ENCODE results near the gene NACC2. TPM values are rescaled to one million over a fixed set of nuclear protein-coding genes. Genes with fewer than 3 reads are reported as not detected.

Gene NACC2
- total and polyA plus RNA-seq, 2 experiments from 2014 or later, result 3.8 to 20.8 TPM

DNA sequence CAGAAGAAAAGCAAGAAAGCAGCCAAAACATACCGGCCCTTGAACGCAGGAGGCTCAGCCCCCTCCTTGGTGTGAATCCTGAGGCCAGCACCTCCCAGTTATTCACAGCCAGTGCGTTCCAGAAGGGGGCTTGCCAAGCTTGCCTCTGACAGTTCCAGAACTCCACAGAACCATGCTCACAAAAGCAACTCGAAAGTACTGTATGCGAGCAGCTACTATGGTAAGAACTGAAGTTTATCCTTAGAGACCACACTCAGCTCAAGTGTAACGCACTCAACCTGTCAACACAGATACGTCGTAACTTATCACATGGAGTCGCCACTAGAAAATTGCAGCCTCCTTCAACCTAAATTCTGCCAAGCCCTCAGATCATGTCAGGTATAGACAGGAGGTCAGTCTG is 135.3 kb downstream of the NACC2 start:
- no peak for DNase-seq (ENCODE audit: low spot score)
- peak overlapping the region; percentile 97 for H3K4me3 ChIP-seq
- Mint-ChIP-seq H3K4me3 (peak overlapping the region; percentile 86), H3K27me3 (ENCODE audit: insufficient read depth, low read depth, poor library complexity) (peaks cover 12% of the 10 kb centered on the region), H3K9me3 (no peaks in the 10 kb centered on the region), H3K4me1 (peaks cover 22% of the 10 kb centered on the region), H3K36me3 (ENCODE audit: low read depth) (peaks cover under 1% of the 10 kb centered on the region; the same call in 1 of the 3 replicates), H3K27ac (no peak overlapping the region)
- H3K27ac ChIP-seq (ENCODE audit: low read depth), result no peak overlapping the region
- no peaks in the 10 kb centered on the region for H3K27me3 ChIP-seq (ENCODE audit: insufficient read depth)
- H3K4me1 ChIP-seq (ENCODE audit: insufficient read depth), result peaks cover 7% of the 10 kb centered on the region; the same call in 1 of the 2 replicates
- no peak for ATAC-seq
- no peaks in the 10 kb centered on the region; the same call in 1 of the 2 replicates for H3K36me3 ChIP-seq (ENCODE audit: insufficient read depth)
- H3K79me2 ChIP-seq (replicated peaks; ENCODE audit: insufficient read depth), result peaks cover 54% of the 10 kb centered on the region
- H4K20me1 ChIP-seq (replicated peaks; ENCODE audit: insufficient read depth), result peaks cover 18% of the 10 kb centered on the region
- 0 out of 2 replicates have a peak, but pooled peaks cover 9% of the 10 kb centered on the region for H3F3A ChIP-seq (replicated peaks; ENCODE audit: low read depth)
- TF ChIP-seq ETS1 (IDR thresholded peaks at IDR 0.05) (no peak), REST (IDR thresholded peaks at IDR 0.05; ENCODE audit: unreplicated experiment) (no peak), CREB1 (CRISPR knock-in tag; IDR thresholded peaks at IDR 0.05; ENCODE audit: low read depth) (no peak), ZNF331 (CRISPR knock-in tag; IDR thresholded peaks at IDR 0.05; ENCODE audit: low read depth) (no peak), NANOG (IDR thresholded peaks at IDR 0.05; ENCODE audit: borderline replicate concordance) (no peak), ZNF114 (CRISPR knock-in tag; IDR thresholded peaks at IDR 0.05) (no peak), ZNF462 (CRISPR knock-in tag; IDR thresholded peaks at IDR 0.05) (no peak), EZH2phosphoT487 (IDR thresholded peaks at IDR 0.05; ENCODE audit: unreplicated experiment) (no peak), EZH2 (IDR thresholded peaks at IDR 0.05; ENCODE audit: low read depth, unreplicated experiment) (no peak), POLR2AphosphoS5 (IDR thresholded peaks at IDR 0.05; ENCODE audit: low read depth) (no peak), STAT1 (IDR thresholded peaks at IDR 0.05; ENCODE audit: unreplicated experiment) (no peak), JUNB (IDR thresholded peaks at IDR 0.05; ENCODE audit: unreplicated experiment) (no peak)
- TF ChIP-seq, protein P1, sequence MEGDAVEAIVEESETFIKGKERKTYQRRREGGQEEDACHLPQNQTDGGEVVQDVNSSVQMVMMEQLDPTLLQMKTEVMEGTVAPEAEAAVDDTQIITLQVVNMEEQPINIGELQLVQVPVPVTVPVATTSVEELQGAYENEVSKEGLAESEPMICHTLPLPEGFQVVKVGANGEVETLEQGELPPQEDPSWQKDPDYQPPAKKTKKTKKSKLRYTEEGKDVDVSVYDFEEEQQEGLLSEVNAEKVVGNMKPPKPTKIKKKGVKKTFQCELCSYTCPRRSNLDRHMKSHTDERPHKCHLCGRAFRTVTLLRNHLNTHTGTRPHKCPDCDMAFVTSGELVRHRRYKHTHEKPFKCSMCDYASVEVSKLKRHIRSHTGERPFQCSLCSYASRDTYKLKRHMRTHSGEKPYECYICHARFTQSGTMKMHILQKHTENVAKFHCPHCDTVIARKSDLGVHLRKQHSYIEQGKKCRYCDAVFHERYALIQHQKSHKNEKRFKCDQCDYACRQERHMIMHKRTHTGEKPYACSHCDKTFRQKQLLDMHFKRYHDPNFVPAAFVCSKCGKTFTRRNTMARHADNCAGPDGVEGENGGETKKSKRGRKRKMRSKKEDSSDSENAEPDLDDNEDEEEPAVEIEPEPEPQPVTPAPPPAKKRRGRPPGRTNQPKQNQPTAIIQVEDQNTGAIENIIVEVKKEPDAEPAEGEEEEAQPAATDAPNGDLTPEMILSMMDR (conservative IDR thresholded peaks at IDR 0.05; ENCODE audit: low read depth in 2 of 2), result no peak
- H3K9me2 ChIP-seq (ENCODE audit: insufficient read depth), result no peaks in the 10 kb centered on the region
- peak overlapping the region; percentile 99 for H3K4me2 ChIP-seq
- H2AFZ ChIP-seq, result no peak overlapping the region
